GM21423 (cell line): ENCODE measurements around the gene KCNC2.

Experiments
- ATAC-seq: cut with Tn5 transposase; IDR thresholded peaks from one replicate; pipeline ENCODE4 v1.9.1; 2021; ENCODE audit warnings: mild to moderate bottlenecking, moderate library complexity; ENCODE audit not compliant: unreplicated experiment

KCNC2 gene

GRCh38 chr12:75162845-75163244 lies 46.8 kb downstream of the KCNC2 start:
- no peak for ATAC-seq

- no peak for ATAC-seq
Observed at GRCh38 chr12:75161488-75161887, 48.2 kb downstream of the KCNC2 start.

- no peak for ATAC-seq
Observed at GRCh38 chr12:75157385-75157784, 52.3 kb downstream of the KCNC2 start.

- no peak for ATAC-seq
Observed at GRCh38 chr12:75155962-75156361, 53.7 kb downstream of the KCNC2 start.

GRCh38 chr12:75154388-75154787 lies 55.3 kb downstream of the KCNC2 start:
- no peak for ATAC-seq

GRCh38 chr12:75139196-75139595 lies 70.4 kb downstream of the KCNC2 start:
- ATAC-seq = no peak

GRCh38 chr12:75137896-75138295 lies 71.7 kb downstream of the KCNC2 start:
- ATAC-seq = no peak

- no peak for ATAC-seq
Observed at GRCh38 chr12:75135026-75135425, 74.6 kb downstream of the KCNC2 start.

- ATAC-seq = no peak
Observed at GRCh38 chr12:75130811-75131210, 78.8 kb downstream of the KCNC2 start.

GRCh38 chr12:75129275-75129674 lies 80.4 kb downstream of the KCNC2 start:
- ATAC-seq = no peak

GRCh38 chr12:75121036-75121705 lies 88.5 kb downstream of the KCNC2 start:
- ATAC-seq = no peak

GRCh38 chr12:75120311-75120711 lies 89.3 kb downstream of the KCNC2 start:
- no peak for ATAC-seq

- no peak for ATAC-seq
Observed at GRCh38 chr12:75116646-75117198, 92.9 kb downstream of the KCNC2 start.

- no peak for ATAC-seq
Observed at GRCh38 chr12:75115748-75116147, 93.9 kb downstream of the KCNC2 start.

GRCh38 chr12:75103822-75104221 lies 105.8 kb downstream of the KCNC2 start:
- ATAC-seq = no peak

- ATAC-seq = no peak
Observed at GRCh38 chr12:75101781-75102180, 107.9 kb downstream of the KCNC2 start.

GRCh38 chr12:75099210-75099609 lies 110.4 kb downstream of the KCNC2 start:
- ATAC-seq = no peak

- ATAC-seq = no peak
Observed at GRCh38 chr12:75097003-75097402, 112.6 kb downstream of the KCNC2 start.

GRCh38 chr12:75087654-75088053 lies 122.0 kb downstream of the KCNC2 start:
- no peak for ATAC-seq

- ATAC-seq = no peak
Observed at GRCh38 chr12:75086091-75087038, 123.3 kb downstream of the KCNC2 start.

GRCh38 chr12:75081305-75081704 lies 128.3 kb downstream of the KCNC2 start:
- ATAC-seq = no peak

GRCh38 chr12:75080582-75080981 lies 129.1 kb downstream of the KCNC2 start:
- no peak for ATAC-seq
